Neural progenitor cell (in vitro differentiated cells): Measurements from ENCODE around the gene SP140L. TPM values are rescaled to one million over a fixed set of nuclear protein-coding genes. Genes with fewer than 3 reads are reported as not detected.
A peak's percentile ranks its signal among the peaks of the same experiment; 100 is the strongest.
"Not testable (repeated sequence)": the region's sequence is repeated elsewhere in the genome, so short reads cannot be mapped to it uniquely, and the experiment has no call there.

ENCODE experiments used
- DNase-seq: peaks from one replicate; pipeline ENCODE4 v3.0.0-alpha.2; 2016; ENCODE audit warnings: low spot score
- H2AFZ ChIP-seq: fragments of 200-600 bp; sonication (generic); replicated peaks from 2 replicates; pipeline ENCODE4 v1.6.1; 2016; ENCODE audit warnings: antibody characterized with exemption
- H3F3A ChIP-seq: fragments of 200-600 bp; sonication (generic); 2 replicates; pipeline ENCODE4 v1.6.1; 2016; ENCODE audit warnings: antibody characterized with exemption, low read depth
- H3K27ac ChIP-seq: fragments of 200-600 bp; sonication (generic); 2 replicates; pipeline ENCODE4 v1.5.1; 2016; ENCODE audit warnings: mild to moderate bottlenecking
- H3K27me3 ChIP-seq: fragments of 200-600 bp; sonication (generic); 2 replicates; pipeline ENCODE4 v1.6.1; 2016; ENCODE audit warnings: mild to moderate bottlenecking, moderate library complexity
- H3K36me3 ChIP-seq: fragments of 200-600 bp; sonication (generic); 2 replicates; pipeline ENCODE4 v1.5.1; 2016
- H3K4me1 ChIP-seq: fragments of 200-600 bp; sonication (generic); 2 replicates; pipeline ENCODE4 v1.6.1; 2016; ENCODE audit warnings: mixed run types
- H3K4me2 ChIP-seq: fragments of 200-600 bp; sonication (generic); 2 replicates; pipeline ENCODE4 v1.6.1; 2016
- H3K4me3 ChIP-seq: fragments of 200-600 bp; sonication (generic); 2 replicates; pipeline ENCODE4 v1.5.1; 2016
- H3K79me2 ChIP-seq: fragments of 200-600 bp; sonication (generic); 2 replicates; pipeline ENCODE4 v1.6.1; 2016; ENCODE audit warnings: low read depth
- H3K9ac ChIP-seq: fragments of 200-600 bp; sonication (generic); 2 replicates; pipeline ENCODE4 v1.6.1; 2016
- H3K9me3 ChIP-seq: fragments of 200-600 bp; sonication (generic); 2 replicates; pipeline ENCODE4 v1.5.1; 2016; ENCODE audit warnings: low read depth
- H4K20me1 ChIP-seq: fragments of 200-600 bp; sonication (generic); 2 replicates; pipeline ENCODE4 v1.6.1; 2016; ENCODE audit warnings: low read depth
- H3K27ac Mint-ChIP-seq: 3 replicates; pipeline ENCODE4 v1.8.0; 2021; ENCODE audit warnings: mixed read lengths
- H3K27me3 Mint-ChIP-seq: 2 replicates; pipeline ENCODE4 v1.8.0; 2022; ENCODE audit warnings: low read depth, mild to moderate bottlenecking, inconsistent platforms, moderate library complexity, mixed read lengths; ENCODE audit not compliant: insufficient read depth
- H3K36me3 Mint-ChIP-seq: 3 replicates; pipeline ENCODE4 v1.8.0; 2021; ENCODE audit warnings: mixed read lengths
- H3K4me1 Mint-ChIP-seq: 3 replicates; pipeline ENCODE4 v1.8.0; 2021; ENCODE audit warnings: mixed read lengths
- H3K4me3 Mint-ChIP-seq: 3 replicates; pipeline ENCODE4 v1.8.0; 2021; ENCODE audit warnings: mild to moderate bottlenecking, moderate library complexity, mixed read lengths
- H3K9me3 Mint-ChIP-seq: 3 replicates; pipeline ENCODE4 v1.8.0; 2020; ENCODE audit warnings: mixed read lengths
- CTCF ChIP-seq: fragments of 200-600 bp; sonication (generic); IDR thresholded peaks from 2 replicates; pipeline ENCODE4 v1.5.1; 2017; ENCODE audit warnings: antibody characterized with exemption, mild to moderate bottlenecking
- EZH2 ChIP-seq: fragments of 200-600 bp; sonication (generic); IDR thresholded peaks from 2 replicates; pipeline ENCODE4 v1.6.1; 2017; ENCODE audit warnings: antibody characterized with exemption, mild to moderate bottlenecking, moderate library complexity
- EZH2phosphoT487 ChIP-seq: fragments of 200-600 bp; sonication (generic); IDR thresholded peaks from 2 replicates; pipeline ENCODE4 v1.6.1; 2017; ENCODE audit warnings: antibody characterized with exemption
- total RNA-seq: library from RNA; depleted of rRNA; stranded (reverse); fragments of >200 nt; gene quantifications from 2 replicates; pipeline ENCODE4 v1.2.3, GENCODE V29; 2015; ENCODE audit warnings: low replicate concordance

The SP140L gene
- 2.0 and 2.1 TPM in 2 replicates for total RNA-seq

GRCh38 chr2:230326453-230327417, at the start of gene SP140L:
Gene SP140L, plus strand, starts transcription at chr2:230327193. Its CDS starts 77 bp downstream, at chr2:230327270.
- TF ChIP-seq EZH2phosphoT487 (no peak), EZH2 (no peak), CTCF (no peak)
- no peaks in the 10 kb centered on the region for H3K36me3 ChIP-seq
- peaks cover 5% of the 10 kb centered on the region for H3K27me3 Mint-ChIP-seq
- peak within 1 kb of the TSS; percentile 3 for H2AFZ ChIP-seq
- no peak for DNase-seq
- H4K20me1 ChIP-seq, result no peaks in the 10 kb centered on the region
- H3K4me1 ChIP-seq, result no peaks in the 10 kb centered on the region
- peaks cover 10% of the 10 kb centered on the region for H3K9me3 Mint-ChIP-seq
- H3K4me3 Mint-ChIP-seq, result no peak within 1 kb of the TSS
- no peak within 1 kb of the TSS for H3K4me2 ChIP-seq
- H3F3A ChIP-seq, result no peaks in the 10 kb centered on the region
- H3K79me2 ChIP-seq, result no peaks in the 10 kb centered on the region
- H3K4me1 Mint-ChIP-seq, result no peaks in the 10 kb centered on the region
- H3K9me3 ChIP-seq, result no peaks in the 10 kb centered on the region
- H3K27ac Mint-ChIP-seq, result no peak within 1 kb of the TSS
- no peaks in the 10 kb centered on the region for H3K27me3 ChIP-seq
- H3K4me3 ChIP-seq, result no peak within 1 kb of the TSS
- no peaks in the 10 kb centered on the region for H3K36me3 Mint-ChIP-seq
- H3K9ac ChIP-seq, result no peak within 1 kb of the TSS
- H3K27ac ChIP-seq, result no peak within 1 kb of the TSS

GRCh38 chr2:230282936-230283335, 44.1 kb upstream of the SP140L start:
- Histone ChIP-seq H3K27ac (no peak overlapping the region), H2AFZ (no peak overlapping the region), H3K4me1 (no peaks in the 10 kb centered on the region), H3K27me3 (no peaks in the 10 kb centered on the region), H3K4me3 (no peak overlapping the region), H3F3A (no peaks in the 10 kb centered on the region), H3K79me2 (no peaks in the 10 kb centered on the region), H4K20me1 (no peaks in the 10 kb centered on the region), H3K9ac (no peak overlapping the region), H3K4me2 (no peak overlapping the region), H3K9me3 (no peaks in the 10 kb centered on the region), H3K36me3 (no peaks in the 10 kb centered on the region)
- Mint-ChIP-seq H3K4me3 (no peak overlapping the region), H3K4me1 (no peaks in the 10 kb centered on the region), H3K9me3 (peaks cover 8% of the 10 kb centered on the region), H3K27ac (no peak overlapping the region), H3K27me3 (peaks cover 2% of the 10 kb centered on the region), H3K36me3 (no peaks in the 10 kb centered on the region)
- no peak for DNase-seq
- TF ChIP-seq EZH2 (no peak), CTCF (no peak), EZH2phosphoT487 (no peak)

GRCh38 chr2:230286048-230286447, 40.9 kb upstream of the SP140L start:
- Histone ChIP-seq H3K9ac (no peak overlapping the region), H4K20me1 (no peaks in the 10 kb centered on the region), H3K9me3 (no peaks in the 10 kb centered on the region), H2AFZ (no peak overlapping the region), H3K36me3 (no peaks in the 10 kb centered on the region), H3K4me2 (no peak overlapping the region), H3K4me3 (no peak overlapping the region), H3K4me1 (no peaks in the 10 kb centered on the region), H3F3A (no peaks in the 10 kb centered on the region), H3K79me2 (no peaks in the 10 kb centered on the region), H3K27ac (no peak overlapping the region), H3K27me3 (no peaks in the 10 kb centered on the region)
- Mint-ChIP-seq H3K27me3 (peaks cover 2% of the 10 kb centered on the region), H3K4me1 (no peaks in the 10 kb centered on the region), H3K27ac (no peak overlapping the region), H3K9me3 (peaks cover 2% of the 10 kb centered on the region), H3K4me3 (no peak overlapping the region), H3K36me3 (no peaks in the 10 kb centered on the region)
- TF ChIP-seq EZH2phosphoT487, result no peak
- TF ChIP-seq EZH2, result no peak
- no peak for TF ChIP-seq CTCF
- DNase-seq, result no peak

GRCh38 chr2:230289311-230289710, 37.7 kb upstream of the SP140L start:
- not testable (repeated sequence) for H3F3A ChIP-seq, H3K27ac Mint-ChIP-seq, H4K20me1 ChIP-seq, H3K9me3 ChIP-seq, H3K4me3 ChIP-seq, H3K4me3 Mint-ChIP-seq, H3K79me2 ChIP-seq, H3K36me3 Mint-ChIP-seq, H3K9ac ChIP-seq, H3K27me3 Mint-ChIP-seq, H3K4me1 ChIP-seq, H3K36me3 ChIP-seq, H3K27me3 ChIP-seq, H3K27ac ChIP-seq, H3K4me2 ChIP-seq, H3K9me3 Mint-ChIP-seq, H3K4me1 Mint-ChIP-seq, H2AFZ ChIP-seq
- DNase-seq, result peak; percentile 37
